ENCODE data around the gene TXNDC8. TPM values are rescaled to one million over a fixed set of nuclear protein-coding genes. Genes with fewer than 3 reads are reported as not detected.

TXNDC8 gene
- polyA plus RNA-seq, 3 donors, result not detected

- no peaks in the 10 kb centered on the region for H3K79me2 ChIP-seq (ENCODE audit: insufficient read depth, low read length)
- peaks cover 21% of the 10 kb centered on the region for H3K4me1 Mint-ChIP-seq
- no peaks in the 10 kb centered on the region for H3K27me3 ChIP-seq (ENCODE audit: control insufficient read depth in 2 of 2, insufficient read depth in 2 of 2, low read length in 2 of 2)
- peaks cover 0 to 1% (median 0%) of the 10 kb centered on the region in 7 donors for H3K9me3 Mint-ChIP-seq
- H3K27ac ChIP-seq (ENCODE audit: low read depth in 1 of 2, low read length in 2 of 2), result no peak overlapping the region
- H4K20me1 ChIP-seq (ENCODE audit: insufficient read depth, low read length), result no peaks in the 10 kb centered on the region
- H3K4me1 ChIP-seq (ENCODE audit: control insufficient read depth in 1 of 2, insufficient read depth in 2 of 2, low read length in 2 of 2), result peaks cover 21 to 26% of the 10 kb centered on the region in 2 donors
- intact Hi-C loops (cut with micrococcal nuclease), result no loop called here
- no peak overlapping the region for H3K4me3 Mint-ChIP-seq
- no peak for DNase-seq
- no peak overlapping the region for H3K9ac ChIP-seq (ENCODE audit: insufficient read depth, low read length, poor library complexity, severe bottlenecking)
- no peak overlapping the region for H3K4me3 ChIP-seq (replicated peaks in 1 of 3; ENCODE audit: low read depth in 2 of 3, low read length in 3 of 3)
- peaks cover 0 to 5% (median 0%) of the 10 kb centered on the region in 3 donors for H3K27me3 Mint-ChIP-seq (ENCODE audit: low read depth in 3 of 3)
- WGBS (ENCODE audit: insufficient coverage), result no CpG with 5 or more reads among the region's 3 CpGs
- H3K27ac Mint-ChIP-seq, result no peak overlapping the region
- H2AFZ ChIP-seq (ENCODE audit: insufficient read depth, low read depth, low read length, poor library complexity, severe bottlenecking), result no peak overlapping the region
- TF ChIP-seq CTCF (IDR thresholded peaks at IDR 0.05), result no peak
- H3K4me2 ChIP-seq (replicated peaks; ENCODE audit: extremely low read depth, low read length, poor library complexity, severe bottlenecking), result no peak overlapping the region
- H3K9me3 ChIP-seq (replicated peaks in 1 of 2; ENCODE audit: control insufficient read depth in 1 of 2, insufficient read depth in 1 of 2, low read length in 2 of 2), result no peaks in the 10 kb centered on the region
- H3K36me3 ChIP-seq (replicated peaks in 1 of 2; ENCODE audit: control insufficient read depth in 1 of 2, insufficient read depth in 2 of 2, low read length in 2 of 2), result no peaks in the 10 kb centered on the region
- no peaks in the 10 kb centered on the region for H3K36me3 Mint-ChIP-seq
These were observed 16.8 kb downstream of the TXNDC8 start for GRCh38 chr9:110320651-110321445.

- Histone ChIP-seq H3K79me2 (ENCODE audit: insufficient read depth, low read length) (no peaks in the 10 kb centered on the region), H3K4me3 (replicated peaks in 1 of 3; ENCODE audit: low read depth in 2 of 3, low read length in 3 of 3) (no peak overlapping the region), H3K9me3 (replicated peaks in 1 of 2; ENCODE audit: control insufficient read depth in 1 of 2, insufficient read depth in 1 of 2, low read length in 2 of 2) (no peaks in the 10 kb centered on the region), H4K20me1 (ENCODE audit: insufficient read depth, low read length) (no peaks in the 10 kb centered on the region), H3K4me2 (replicated peaks; ENCODE audit: extremely low read depth, low read length, poor library complexity, severe bottlenecking) (no peak overlapping the region), H2AFZ (ENCODE audit: insufficient read depth, low read depth, low read length, poor library complexity, severe bottlenecking) (no peak overlapping the region), H3K36me3 (replicated peaks in 1 of 2; ENCODE audit: control insufficient read depth in 1 of 2, insufficient read depth in 2 of 2, low read length in 2 of 2) (no peaks in the 10 kb centered on the region), H3K27ac (ENCODE audit: low read depth in 1 of 2, low read length in 2 of 2) (no peak overlapping the region), H3K4me1 (ENCODE audit: control insufficient read depth in 1 of 2, insufficient read depth in 2 of 2, low read length in 2 of 2) (peaks cover 21 to 26% of the 10 kb centered on the region in 2 donors), H3K9ac (ENCODE audit: insufficient read depth, low read length, poor library complexity, severe bottlenecking) (no peak overlapping the region), H3K27me3 (ENCODE audit: control insufficient read depth in 2 of 2, insufficient read depth in 2 of 2, low read length in 2 of 2) (no peaks in the 10 kb centered on the region)
- no peak overlapping the region for H3K4me3 Mint-ChIP-seq
- 100% methylated on average over 1 of the region's 4 CpGs for WGBS (ENCODE audit: insufficient coverage)
- peaks cover 21% of the 10 kb centered on the region for H3K4me1 Mint-ChIP-seq
- no peak overlapping the region for H3K27ac Mint-ChIP-seq
- intact Hi-C loops (cut with micrococcal nuclease), result no loop called here
- no peaks in the 10 kb centered on the region for H3K36me3 Mint-ChIP-seq
- H3K27me3 Mint-ChIP-seq (ENCODE audit: low read depth in 3 of 3), result peaks cover 0 to 5% (median 0%) of the 10 kb centered on the region in 3 donors
- peaks cover 0 to 1% (median 0%) of the 10 kb centered on the region in 7 donors for H3K9me3 Mint-ChIP-seq
- no peak for DNase-seq
- no peak for TF ChIP-seq CTCF (IDR thresholded peaks at IDR 0.05)
These were observed 17.7 kb downstream of the TXNDC8 start for GRCh38 chr9:110319781-110320492.

All from CD14-positive monocyte (primary cell).